ENCODE data around the gene PRKAR2A.
"Not testable (repeated sequence)": the region's sequence is repeated elsewhere in the genome, so short reads cannot be mapped to it uniquely, and the experiment has no call there.

The PRKAR2A gene

DNA sequence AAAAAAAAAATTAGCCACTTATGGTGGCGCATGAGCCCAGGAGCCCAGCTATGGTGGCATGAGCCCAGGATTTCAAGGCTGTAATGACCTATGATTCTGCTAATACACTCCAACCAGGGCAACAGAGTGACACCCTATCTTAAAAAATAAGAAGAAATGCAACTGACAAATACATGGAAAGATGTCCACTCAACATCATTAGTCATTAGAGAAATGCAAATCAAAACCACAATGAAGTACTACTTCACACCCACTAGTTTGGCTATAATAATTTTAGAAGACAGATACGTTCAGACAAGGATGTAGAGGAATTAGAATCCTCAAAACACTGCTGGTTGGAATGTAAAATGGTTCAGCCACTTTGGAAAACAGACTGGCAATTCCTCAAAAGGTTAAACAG, 10.5 kb downstream of the PRKAR2A start:
- no peak for DNase-seq (ENCODE audit: low read depth in 1 of 2, low spot score in 1 of 2)

DNA sequence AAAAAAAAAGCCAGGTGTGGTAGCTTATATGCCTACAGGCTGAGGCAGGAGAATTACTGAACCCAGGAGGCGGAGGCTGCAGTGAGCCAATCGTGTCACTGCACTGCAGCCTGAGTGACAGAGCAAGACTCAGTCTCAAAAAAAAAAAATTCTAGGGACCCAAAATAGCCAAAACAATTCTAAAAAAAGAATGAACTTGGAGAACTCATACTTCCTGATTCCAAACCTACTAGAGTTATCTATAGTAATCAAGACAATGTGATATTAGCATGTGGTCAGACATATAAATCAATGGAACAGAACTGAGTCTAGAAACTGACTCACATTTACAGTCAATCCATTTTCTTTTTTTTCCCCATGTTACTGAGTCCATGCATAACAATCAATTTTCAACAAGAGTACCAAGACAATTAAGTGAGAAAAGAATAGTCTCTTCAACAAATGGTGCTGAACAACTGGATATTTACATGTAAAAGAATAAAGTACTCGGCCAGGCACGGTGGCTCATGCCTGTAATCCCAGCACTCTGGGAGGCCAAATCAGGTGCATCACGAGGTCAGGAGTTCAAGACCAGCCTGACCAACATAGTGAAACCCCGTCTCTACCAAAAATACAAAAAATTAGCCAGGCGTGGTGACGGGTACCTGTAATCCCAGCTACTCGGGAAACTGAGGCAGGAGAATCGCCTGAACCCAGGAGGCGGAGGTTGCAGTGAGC, 11.9 kb downstream of the PRKAR2A start:
- no peak for DNase-seq (ENCODE audit: low read depth in 1 of 2, low spot score in 1 of 2)

DNA sequence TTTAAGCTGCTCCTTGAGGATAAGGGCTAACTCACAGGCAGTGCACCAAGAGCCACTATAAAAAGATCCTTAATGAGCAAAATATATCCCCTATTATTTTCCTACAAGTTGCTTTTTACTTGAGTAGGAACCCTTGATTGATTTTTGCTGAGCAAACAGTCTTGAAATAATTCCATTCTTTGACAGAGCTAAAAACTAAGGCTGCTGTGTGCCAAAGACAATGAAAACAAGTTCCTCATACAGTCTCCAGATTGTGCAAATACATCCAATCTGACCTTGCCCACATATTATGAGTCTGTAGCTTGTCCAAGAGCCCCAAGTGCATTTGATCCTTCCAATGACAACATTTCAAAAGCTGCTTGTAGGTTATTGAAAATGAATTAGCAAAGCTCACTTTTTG, 15.0 kb downstream of the PRKAR2A start:
- no peak for DNase-seq (ENCODE audit: low read depth in 1 of 2, low spot score in 1 of 2)

DNA sequence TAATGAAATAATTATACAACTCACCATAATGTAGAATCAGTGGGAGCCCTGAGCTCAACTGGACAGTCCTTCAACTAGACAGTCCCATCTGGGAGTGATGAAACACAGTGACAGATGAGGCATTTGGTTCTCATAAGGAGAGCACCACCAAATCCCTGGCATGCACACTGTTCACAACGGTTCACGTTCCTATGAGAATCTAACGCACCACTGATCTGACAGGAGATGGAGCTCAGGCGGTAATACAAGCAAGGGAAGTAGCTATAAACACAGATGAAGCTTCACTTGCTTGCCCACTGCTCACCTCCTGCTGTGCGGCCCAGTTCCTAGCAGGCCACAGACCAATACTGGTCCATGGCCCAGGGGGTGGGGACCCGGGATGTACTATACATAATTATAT, 17.0 kb downstream of the PRKAR2A start:
- no peak for DNase-seq (ENCODE audit: low read depth in 1 of 2, low spot score in 1 of 2)

DNA sequence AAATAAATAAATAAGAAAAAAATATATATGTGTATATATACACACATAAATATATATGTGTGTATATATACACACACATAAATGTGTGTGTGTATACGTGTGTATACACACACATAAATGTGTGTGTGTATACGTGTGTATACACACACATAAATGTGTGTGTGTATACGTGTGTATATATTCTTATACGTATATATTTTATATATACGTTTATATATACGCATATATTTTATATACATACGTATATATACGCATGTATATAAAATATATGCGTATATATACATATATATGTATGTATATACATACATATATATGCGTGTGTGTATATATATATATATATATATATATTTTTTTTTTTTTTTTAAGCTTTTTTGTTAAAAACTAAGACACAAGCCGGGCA, 18.1 kb downstream of the PRKAR2A start:
- DNase-seq (ENCODE audit: low read depth in 1 of 2, low spot score in 1 of 2), result not testable (repeated sequence)

DNA sequence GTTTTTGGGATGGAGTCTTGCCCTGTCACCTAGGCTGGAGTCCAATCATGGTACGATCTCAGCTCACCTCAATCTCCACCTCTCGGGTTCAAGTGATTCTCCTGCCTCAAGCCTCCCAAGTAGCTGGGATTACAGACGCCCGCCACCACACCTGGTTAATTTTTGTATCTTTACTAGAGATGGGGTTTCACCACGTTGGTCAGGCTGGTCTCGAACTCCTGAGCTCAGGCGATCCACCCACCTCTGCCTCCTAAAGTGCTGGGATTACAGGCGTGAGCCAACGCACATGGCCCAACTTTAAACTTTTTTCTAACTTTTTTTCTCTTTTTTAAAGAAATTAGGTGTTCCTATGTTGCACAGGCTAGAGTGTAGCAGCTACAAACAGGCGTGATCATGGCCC, 19.8 kb downstream of the PRKAR2A start:
- DNase-seq (ENCODE audit: low read depth in 1 of 2, low spot score in 1 of 2), result not testable (repeated sequence)

DNA sequence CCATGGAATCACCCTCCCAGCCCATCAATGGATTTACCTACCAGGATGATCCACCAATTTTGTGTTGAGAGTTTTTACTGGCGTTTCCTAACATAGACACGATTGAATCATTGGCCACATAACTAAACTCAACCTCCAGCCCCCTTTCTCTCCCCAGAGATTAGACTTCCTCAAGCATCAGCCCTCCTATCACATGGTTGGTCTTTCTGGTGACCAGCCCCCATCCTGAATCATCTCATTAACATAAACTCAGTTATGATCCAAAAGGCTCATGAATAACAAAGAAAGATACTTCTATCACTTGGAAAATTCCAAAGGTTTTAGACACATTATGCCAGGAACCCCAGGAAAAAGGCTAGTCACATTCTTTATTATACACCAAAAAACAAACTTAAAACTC, 21.2 kb downstream of the PRKAR2A start:
- no peak for DNase-seq (ENCODE audit: low read depth in 1 of 2, low spot score in 1 of 2)

DNA sequence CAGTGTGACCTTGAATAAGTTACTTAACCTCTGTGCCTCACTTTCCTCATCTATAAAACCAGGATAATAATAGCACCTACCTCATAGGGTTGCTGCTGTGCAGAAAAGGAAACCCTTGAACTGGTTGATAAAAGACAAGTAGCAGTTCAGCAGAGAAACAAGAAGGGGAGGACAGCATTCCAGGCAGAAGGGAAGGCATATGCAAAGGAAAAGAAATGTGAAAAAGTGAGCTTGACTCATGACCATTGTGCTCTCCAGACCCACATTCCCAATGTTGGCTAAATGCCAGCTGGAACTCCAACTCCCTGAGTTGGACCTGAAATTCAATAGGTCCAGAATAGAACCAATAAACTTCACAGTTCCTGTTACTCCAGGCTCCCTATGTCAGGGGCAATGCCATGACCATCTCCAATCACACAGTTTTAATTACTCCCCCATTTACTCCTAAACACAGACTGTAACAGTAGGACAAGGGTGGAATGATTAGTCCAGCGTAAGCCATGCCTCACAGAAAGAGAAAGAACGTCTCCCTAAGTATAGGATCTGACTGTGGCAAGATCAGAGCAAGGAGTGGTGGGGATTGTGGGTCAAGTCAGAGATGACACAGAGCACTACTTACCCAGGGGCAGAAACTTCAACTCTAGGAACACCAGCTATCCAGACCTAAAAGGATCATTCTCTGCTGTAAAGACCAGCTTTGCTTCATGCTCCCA, 26.9 kb downstream of the PRKAR2A start:
- no peak for DNase-seq (ENCODE audit: low read depth in 1 of 2, low spot score in 1 of 2)

DNA sequence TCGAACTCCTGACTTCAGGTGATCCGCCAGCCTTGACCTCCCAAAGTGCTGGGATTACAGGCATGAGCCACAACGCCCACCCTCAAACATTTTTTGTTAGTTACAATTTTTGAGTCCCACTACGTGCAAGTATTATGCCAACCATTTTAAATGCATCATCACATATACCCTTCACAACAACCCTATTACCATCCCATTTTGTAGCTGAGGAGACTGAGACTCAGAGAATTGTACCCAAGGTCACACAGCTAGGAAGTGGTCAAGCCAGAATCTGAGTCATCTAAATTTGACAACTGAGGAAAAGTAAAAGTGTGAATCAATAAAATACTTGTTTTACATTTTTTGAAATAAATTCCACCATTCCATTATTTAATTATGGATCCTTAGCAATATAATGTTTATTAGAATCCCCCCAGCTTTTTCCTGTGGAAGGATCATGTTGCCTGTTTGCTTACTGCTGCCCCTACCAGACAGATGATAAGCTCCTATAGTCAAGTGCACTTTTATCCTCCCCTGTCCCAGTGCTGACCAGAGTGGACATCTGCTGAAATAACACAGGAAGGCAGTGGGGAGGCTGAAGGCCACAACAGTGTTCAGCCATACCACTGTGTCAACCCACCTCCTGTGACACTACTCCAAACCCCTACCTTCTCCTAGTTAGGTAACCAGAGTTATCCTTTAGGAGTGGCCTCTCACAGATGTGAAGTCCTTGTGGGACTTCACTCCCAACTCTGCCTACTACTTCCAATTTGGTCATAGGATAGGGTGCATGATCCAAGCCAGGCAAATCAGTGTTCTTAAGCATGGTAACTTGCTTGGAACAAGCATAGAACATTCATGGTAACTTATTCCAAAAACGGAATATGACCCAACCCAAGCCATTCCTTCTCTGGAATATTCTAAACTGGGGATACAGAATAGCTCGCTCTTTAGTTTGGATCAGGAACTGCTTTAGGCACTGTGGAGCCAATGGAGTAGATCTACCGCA, 28.1 kb downstream of the PRKAR2A start:
- no peak for DNase-seq (ENCODE audit: low read depth in 1 of 2, low spot score in 1 of 2)

DNA sequence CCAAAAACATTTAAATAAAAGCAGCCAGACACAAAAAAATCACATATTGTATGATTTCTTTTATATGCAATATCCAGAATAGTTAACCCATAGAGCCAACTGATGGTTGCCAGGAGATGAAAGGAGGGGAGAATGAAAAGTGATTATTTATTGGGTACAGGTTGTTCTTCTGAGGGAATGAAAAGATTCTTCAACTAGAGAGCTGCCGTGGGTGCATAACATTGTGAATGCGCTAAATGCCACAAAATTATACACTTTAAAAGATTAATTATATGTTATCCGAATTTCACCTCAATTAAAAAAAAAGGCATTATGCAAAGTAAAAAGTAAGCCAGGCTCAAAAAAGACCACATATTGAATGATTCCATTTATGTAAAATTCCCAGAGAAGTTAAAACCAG, 36.1 kb downstream of the PRKAR2A start:
- DNase-seq (ENCODE audit: low read depth in 1 of 2, low spot score in 1 of 2), result no peak

DNA sequence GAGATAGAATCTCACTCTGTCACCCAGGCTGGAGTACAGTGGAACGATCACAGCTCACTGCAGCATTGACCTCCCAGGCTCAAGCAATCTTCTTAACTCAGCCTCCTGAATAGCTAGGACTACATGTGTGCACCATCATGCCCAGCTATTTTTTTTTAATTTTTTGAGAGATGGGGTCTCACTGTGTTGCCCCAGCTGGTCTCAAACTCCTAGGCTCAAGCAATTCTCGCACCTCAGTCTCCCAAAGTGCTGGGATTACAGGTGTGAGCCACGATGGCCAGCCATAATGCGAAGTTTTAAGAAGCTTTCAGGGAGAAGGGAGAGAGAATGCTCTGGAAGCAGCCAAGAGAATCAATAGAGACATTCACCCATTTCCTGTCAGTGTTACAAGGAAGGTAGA, 42.7 kb downstream of the PRKAR2A start:
- DNase-seq (ENCODE audit: low read depth in 1 of 2, low spot score in 1 of 2), result no peak

DNA sequence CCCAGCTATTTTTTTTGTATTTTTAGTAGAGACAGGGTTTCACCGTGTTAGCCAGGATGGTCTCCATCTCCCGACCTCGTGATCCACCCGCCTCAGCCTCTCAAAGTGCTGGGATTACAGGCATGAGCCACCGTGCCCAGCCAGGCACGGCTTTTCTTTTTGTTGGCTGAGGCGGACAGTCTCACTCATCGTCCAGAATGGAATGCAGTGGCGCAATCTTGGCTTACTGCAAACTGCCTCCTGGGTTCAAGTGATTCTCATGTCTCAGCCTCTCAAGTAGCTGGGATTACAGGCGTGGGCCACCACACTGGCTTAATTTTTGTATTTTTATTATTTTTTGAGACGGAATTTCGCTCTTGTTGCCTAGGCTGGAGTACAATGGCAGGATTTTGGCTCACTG, 46.8 kb downstream of the PRKAR2A start:
- not testable (repeated sequence) for DNase-seq (ENCODE audit: low read depth in 1 of 2, low spot score in 1 of 2)

DNA sequence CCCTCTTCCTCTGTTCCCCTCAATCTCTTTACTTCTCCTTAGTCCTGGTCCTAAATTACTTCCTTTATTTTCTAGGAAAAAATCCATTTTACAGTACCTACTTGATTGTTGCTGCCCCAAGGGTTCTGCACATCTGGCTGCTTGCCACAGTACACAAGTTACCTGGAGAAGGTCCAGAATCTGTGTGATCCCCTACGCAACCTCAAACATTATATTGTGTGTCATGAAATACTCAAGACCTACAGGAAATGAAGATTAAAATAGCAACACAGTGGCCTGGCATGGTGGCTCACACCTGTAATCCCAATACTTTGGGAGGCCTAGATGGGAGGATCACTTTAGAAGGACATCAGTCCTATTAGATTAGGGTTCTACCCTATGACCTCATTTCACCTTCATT, 48.7 kb downstream of the PRKAR2A start:
- DNase-seq (ENCODE audit: low read depth in 1 of 2, low spot score in 1 of 2), result no peak

DNA sequence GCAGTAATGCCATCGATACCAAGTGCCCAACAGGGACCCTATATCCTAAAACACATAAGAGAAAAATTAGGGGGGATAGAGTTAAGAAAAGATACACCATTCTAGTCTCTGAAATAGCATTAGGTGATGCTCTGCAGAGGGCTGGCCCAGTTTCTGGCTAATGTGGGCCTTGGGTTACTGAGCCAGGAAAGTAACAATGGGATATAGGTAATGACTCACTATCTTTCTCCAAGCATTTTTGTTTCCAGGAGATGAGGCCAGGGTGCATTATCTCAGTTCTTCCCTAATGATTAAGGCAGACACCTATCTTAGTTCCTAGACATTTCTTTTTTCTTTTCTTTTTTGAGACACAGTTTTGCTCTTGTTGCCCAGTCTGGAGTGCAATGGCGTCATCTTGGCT, 50.0 kb downstream of the PRKAR2A start:
- DNase-seq (ENCODE audit: low read depth in 1 of 2, low spot score in 1 of 2), result no peak

DNA sequence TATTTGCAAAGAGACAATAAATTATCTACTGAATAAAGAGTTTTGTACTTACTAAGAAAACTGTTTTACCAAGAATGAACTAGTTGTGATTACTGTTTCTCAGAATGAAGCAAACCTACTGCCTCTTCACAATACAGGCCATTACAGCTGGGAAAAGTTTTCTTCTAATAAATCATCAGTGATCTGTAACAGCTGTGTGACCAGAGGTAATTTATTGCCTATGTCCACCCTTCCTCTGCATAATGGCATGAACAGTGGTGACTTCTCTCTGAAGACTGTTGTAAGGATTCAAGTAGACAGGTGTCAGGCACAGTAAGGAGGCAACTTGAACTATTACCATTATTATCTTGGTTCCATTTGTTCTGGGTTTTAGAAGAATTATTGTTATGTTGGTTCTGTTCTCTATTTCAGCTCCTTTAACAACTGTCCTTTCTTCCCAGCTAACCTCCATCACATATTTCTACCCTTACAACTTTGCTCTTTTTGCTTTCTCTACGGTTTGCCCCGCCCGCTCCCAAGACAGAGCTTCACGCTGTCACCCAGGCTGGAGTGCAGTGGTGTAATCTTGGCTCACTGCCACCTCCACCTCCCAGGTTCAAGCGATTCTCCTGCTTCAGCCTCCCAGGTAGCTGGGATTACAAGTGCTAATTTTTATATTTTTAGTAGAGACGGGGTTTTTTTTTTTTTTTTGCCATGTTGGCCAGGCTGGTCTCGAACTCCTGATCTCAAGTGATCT, 51.5 kb downstream of the PRKAR2A start:
- no peak for DNase-seq (ENCODE audit: low read depth in 1 of 2, low spot score in 1 of 2)

DNA sequence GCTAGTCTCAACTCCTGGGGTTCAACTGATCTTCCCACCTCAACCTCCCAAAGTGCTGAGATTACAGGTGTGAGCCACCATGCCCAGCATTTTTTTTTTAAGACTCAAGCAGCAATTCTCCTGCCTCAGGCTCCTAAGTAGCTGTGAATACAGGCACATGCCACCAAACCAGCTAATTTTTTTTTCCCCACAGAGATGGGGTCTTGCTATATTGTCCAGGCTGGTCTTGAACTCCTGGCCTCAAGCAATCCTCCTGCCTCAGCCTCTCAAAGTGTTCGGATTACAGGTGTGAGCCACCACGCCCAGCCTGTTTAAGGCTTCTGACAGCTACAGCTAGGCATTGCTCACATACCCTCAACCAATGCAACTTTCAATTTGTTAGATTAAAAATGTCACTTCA, 54.2 kb downstream of the PRKAR2A start:
- not testable (repeated sequence) for DNase-seq (ENCODE audit: low read depth in 1 of 2, low spot score in 1 of 2)

DNA sequence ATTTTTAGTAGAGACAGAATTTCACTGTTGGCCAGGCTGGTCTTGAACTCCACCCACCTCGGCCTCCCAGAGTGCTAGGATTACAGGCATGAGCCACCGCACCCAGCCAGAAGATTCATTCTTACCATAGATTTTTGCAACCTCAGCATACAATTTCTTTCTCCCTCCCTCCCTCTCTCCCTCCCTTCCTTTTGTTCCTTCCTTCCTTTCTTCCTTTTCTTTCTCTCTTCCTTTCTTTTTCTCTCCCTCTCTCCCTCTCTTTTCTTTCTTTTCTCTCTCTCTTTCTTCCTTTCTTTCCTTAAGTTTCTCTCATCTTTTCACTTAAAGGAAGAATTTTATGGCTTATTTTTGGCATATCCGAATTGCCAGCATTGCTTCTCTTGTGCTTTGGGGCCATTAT, 58.0 kb downstream of the PRKAR2A start:
- no peak for DNase-seq (ENCODE audit: low read depth in 1 of 2, low spot score in 1 of 2)

DNA sequence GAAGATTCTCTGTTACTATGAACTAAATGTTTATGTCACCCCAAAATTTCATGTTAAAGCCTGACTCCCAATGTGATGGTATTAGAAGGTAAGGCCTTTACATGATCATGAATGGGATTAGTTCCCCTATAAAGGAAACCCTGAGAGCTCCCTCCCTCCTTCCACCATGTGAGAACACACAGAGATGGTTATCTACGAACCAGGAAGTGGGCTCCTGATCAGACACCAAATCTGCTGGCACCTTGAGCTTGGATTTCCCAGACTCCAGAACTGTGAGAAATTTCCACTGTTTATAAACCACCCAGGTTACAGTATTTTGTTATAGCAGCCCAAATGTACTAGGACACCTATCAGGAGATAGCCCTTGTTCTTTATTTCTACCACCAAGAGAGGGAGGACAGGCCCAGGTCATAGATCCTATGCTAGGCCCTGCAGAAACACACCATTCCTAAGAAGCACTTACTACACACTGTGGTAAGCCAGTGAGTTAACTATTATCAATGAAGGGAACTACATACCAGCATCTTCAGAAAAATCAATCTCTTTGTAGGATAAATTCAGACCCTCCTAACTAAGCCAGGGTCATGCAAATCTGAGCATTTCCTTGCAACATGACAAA, 59.0 kb downstream of the PRKAR2A start:
- DNase-seq (ENCODE audit: low read depth in 1 of 2, low spot score in 1 of 2), result no peak

DNA sequence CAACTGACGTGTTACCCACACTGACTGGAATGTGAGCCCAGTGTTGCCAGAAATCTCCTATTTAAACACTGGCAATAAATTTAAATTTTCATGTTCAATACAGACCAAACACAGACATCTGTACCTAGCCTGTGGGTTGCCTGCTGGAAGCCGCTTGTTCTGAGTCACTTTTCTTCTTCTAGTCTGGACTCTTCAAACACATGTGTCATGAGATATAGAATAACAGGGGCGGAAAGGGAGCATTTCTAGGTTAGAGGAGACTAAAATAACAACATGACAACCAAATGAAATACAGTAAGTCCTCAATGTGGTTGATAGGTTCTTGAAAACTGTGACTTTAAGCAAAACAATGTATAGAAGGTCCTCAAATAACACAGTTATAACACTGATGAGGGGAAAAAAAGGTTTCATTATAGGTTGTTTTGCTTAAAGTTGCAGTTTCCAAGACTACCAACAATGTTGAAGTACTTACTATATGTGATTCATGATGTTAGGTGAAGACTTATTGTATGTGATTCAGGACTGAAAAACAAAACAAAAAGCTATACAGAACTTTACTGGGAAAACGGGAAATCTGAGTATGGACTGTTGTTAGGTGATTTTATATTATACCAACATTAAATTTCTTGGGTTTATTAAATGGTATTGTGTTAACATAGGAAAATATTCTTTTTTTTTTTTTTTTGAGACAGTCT, 63.1 kb downstream of the PRKAR2A start:
- no peak for DNase-seq (ENCODE audit: low read depth in 1 of 2, low spot score in 1 of 2)

DNA sequence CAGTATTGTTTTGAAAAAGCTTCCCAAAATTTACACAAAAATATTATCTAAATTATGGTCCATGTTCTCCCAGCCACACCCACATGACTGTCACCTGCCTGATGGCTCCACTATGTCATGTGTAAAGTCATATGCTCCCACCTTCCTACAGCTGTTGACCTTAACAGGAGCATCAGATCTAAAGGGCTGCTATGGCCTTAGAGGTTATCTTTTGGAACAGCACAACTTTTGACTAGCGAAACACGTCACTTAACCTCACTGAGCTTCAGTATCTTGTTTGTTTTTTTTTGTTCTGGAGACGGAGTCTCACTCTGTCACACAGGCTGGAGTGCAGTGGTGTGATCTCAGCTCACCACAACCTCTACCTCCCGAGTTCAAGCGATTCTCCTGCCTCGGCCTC, 64.4 kb downstream of the PRKAR2A start:
- DNase-seq (ENCODE audit: low read depth in 1 of 2, low spot score in 1 of 2), result no peak

All from activated CD4-positive, alpha-beta T cell treated with anti-CD3 and anti-CD28 coated beads, Interleukin-2, amount 50 U/mL, for 24 hours (primary cell).